ENCODE measurements around the gene BPIFB4.
"Not testable (repeated sequence)": the region's sequence is repeated elsewhere in the genome, so short reads cannot be mapped to it uniquely, and the experiment has no call there.

BPIFB4 gene

DNA sequence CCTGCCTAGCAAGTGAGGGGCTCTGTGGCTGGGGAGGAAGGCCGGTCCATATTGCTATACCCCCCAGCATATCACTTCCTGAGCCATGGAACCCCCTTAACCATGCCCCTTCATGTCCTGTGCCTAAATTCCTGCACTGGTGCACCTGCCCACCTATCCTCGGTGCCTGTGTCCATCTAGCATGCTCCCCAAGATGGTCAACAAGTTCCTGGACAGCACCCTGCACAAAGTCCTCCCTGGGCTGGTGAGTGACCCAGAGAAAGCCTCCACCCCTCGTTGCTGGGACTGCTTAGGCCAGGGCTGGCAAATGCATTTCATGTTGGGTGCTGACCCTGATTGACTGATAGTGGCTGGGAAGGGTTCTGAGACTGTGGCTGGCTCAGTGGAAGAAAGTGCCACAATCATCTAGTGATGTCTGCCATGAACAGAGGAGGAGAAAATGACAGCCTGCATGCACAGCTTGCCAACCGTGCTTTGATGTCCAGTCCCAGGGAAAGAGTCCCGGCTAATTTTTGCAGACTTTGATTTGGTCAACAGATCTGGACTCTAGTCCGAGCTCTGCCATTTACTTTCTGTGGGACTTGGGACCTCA lies 44.4 kb upstream of the BPIFB4 start:
- no peak overlapping the region for H3K4me3 ChIP-seq (replicated peaks; ENCODE audit: low read depth, low read length)
- DNase-seq (ENCODE audit: low read depth), result no peak
- TF ChIP-seq, protein P1, sequence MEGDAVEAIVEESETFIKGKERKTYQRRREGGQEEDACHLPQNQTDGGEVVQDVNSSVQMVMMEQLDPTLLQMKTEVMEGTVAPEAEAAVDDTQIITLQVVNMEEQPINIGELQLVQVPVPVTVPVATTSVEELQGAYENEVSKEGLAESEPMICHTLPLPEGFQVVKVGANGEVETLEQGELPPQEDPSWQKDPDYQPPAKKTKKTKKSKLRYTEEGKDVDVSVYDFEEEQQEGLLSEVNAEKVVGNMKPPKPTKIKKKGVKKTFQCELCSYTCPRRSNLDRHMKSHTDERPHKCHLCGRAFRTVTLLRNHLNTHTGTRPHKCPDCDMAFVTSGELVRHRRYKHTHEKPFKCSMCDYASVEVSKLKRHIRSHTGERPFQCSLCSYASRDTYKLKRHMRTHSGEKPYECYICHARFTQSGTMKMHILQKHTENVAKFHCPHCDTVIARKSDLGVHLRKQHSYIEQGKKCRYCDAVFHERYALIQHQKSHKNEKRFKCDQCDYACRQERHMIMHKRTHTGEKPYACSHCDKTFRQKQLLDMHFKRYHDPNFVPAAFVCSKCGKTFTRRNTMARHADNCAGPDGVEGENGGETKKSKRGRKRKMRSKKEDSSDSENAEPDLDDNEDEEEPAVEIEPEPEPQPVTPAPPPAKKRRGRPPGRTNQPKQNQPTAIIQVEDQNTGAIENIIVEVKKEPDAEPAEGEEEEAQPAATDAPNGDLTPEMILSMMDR (IDR thresholded peaks at IDR 0.05; ENCODE audit: low read length, missing control alignments), result no peak

DNA sequence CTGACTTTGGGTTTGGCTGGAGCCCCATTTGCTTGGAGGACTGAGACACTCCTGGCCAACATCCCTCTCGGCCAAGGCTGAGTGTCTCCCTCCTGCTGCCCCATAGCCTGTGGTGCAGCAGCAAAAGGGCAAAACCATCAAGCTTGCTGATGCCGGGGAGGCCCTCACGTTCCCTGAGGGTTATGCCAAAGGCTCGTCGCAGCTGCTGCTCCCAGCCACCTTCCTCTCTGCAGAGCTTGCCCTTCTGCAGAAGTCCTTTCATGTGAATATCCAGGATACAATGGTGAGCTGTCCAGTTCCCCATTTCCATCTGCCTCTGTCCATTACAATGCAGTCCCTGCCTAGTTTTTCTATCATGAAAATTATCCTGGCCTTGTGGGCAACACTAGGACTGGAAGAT lies 42.0 kb upstream of the BPIFB4 start:
- no peak for DNase-seq (ENCODE audit: low read depth)
- no peak overlapping the region for H3K4me3 ChIP-seq (replicated peaks; ENCODE audit: low read depth, low read length)
- TF ChIP-seq, protein P1 (IDR thresholded peaks at IDR 0.05; ENCODE audit: low read length, missing control alignments), result no peak

DNA sequence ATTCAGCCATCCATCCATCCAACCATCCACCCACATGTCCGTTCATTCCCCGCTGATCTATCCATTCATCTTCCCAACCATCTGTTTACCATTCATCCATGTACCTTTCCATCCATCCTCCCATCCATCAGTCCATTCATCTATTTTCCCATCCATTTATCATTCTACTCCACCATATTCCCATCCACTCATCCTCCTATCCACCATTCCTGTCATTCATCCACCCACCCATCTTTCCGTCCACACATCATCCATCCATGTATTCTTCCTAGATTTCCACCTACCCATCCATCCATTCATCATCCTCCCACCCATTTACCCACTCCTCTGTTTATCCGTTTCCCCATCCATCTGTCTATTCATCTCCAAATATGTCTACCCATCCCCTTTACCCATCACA lies 41.2 kb upstream of the BPIFB4 start:
- TF ChIP-seq, protein P1 (IDR thresholded peaks at IDR 0.05; ENCODE audit: low read length, missing control alignments), result no peak
- no peak overlapping the region for H3K4me3 ChIP-seq (replicated peaks; ENCODE audit: low read depth, low read length)
- DNase-seq (ENCODE audit: low read depth), result no peak

DNA sequence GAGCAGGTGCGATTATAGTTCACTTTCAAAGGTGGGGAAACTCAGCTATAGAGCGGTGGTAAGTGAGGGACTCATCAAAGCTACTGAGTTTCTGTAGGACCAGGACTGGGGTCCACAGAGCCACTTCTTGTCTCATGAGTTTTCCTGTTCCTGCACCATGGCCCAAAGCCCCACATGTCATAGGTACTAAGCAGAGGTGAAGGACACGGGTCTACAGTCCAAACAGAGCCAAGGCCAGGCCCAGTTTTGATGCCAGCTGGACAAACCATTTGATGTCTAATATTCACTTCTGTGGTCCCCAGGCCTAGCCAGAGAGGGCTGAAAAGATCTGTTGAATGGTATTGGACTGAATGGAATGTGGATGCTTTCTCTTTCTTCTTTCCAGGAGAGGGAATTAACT lies 37.0 kb upstream of the BPIFB4 start:
- TF ChIP-seq, protein P1 (IDR thresholded peaks at IDR 0.05; ENCODE audit: low read length, missing control alignments), result no peak
- DNase-seq (ENCODE audit: low read depth), result no peak

DNA sequence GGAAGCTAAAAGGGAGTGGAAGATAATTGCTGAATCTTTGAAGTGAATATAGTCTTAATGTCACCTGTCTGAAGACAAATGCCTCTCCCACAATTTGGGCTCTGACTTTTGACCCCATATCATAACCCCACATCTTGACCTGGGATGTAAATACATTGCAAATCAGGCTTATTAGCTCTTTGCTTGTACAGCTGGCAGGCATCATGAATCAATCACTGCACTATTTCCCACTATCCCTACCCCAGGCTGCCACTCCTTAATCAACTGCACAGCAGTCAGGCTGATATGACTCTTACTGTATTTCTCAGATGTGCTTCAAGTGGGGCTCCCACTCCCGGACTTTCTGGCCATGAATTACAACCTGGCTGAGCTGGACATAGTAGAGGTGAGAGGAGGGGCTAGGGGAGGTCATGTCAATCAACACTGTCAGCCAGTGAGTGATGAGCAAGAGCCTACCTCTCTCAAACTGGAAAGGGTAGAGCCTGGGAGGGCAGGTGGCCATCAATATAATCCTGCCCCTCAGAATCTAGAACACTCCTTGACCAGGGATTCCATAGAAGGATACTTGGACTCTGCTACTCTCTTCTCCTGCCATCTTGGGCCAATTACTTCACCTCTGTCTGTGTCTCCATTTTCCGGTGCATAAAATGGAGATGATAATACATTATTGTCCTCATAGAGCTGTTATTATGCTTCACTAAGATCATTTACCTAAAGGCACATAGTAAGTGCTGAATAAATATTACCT lies 36.3 kb upstream of the BPIFB4 start:
- DNase-seq (ENCODE audit: low read depth), result no peak
- H3K4me3 ChIP-seq (replicated peaks; ENCODE audit: low read depth, low read length), result no peak overlapping the region
- TF ChIP-seq, protein P1 (IDR thresholded peaks at IDR 0.05; ENCODE audit: low read length, missing control alignments), result no peak

More for the DNA sequence above, 37.0 kb upstream of the BPIFB4 start:
- no peak overlapping the region for H3K4me3 ChIP-seq (replicated peaks; ENCODE audit: low read depth, low read length)

DNA sequence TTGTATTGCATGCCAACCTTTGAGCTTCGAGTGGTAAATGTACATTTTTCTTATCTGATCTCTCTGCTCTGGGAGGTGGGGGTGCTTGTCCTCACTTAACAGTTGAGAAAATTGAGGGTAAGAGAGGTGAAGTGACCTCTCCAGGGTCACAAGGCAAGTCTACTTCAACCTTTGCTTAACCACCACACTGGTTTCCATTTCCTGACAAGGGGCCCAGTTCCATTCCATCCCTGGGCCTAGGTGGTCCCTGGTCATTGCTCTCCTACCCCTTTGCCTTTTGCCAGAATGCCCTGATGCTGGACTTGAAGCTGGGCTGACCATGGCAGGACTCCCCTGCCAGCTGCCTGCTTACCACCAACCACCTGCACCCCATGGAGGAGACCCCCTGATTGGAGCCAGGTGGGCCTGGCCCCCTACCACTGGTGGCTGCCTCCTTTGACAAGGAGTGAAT lies 35.7 kb upstream of the BPIFB4 start:
- TF ChIP-seq, protein P1 (IDR thresholded peaks at IDR 0.05; ENCODE audit: low read length, missing control alignments), result no peak
- H3K4me3 ChIP-seq (replicated peaks; ENCODE audit: low read depth, low read length), result no peak overlapping the region
- DNase-seq (ENCODE audit: low read depth), result no peak

DNA sequence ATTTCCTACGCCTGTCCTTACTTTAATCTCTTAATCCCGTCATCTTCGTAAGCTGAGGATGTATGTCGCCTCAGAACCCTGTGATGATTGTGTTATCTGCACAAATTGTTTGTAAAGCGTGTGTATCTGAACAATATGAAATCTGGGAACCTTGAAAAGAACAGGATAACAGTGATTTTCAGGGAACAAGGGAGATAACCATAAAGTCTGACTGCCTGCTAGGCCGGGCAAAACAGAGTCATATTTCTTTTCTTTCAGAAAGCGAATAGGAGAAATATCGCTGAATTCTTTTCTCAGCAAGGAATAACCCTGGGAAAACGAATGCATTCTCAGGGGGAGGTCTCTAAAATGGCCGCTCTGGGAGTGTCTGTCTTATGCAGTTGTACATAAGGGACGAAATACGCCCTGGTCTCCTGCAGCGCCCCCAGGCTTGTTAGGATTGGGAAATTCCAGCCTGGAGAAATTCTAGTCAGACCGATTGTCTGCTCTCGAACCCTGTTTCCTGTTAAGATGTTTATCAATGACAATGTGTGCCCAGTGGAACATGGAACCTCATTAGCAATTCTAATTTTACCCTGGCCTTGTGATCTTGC lies 34.2 kb upstream of the BPIFB4 start:
- not testable (repeated sequence) for DNase-seq (ENCODE audit: low read depth); H3K4me3 ChIP-seq (replicated peaks; ENCODE audit: low read depth, low read length)

Data from fibroblast of pulmonary artery (primary cell).